Lower lobe of right lung (tissue), 2 donors: ENCODE measurements around the gene PDE11A. TPM values are rescaled to one million over a fixed set of nuclear protein-coding genes. Genes with fewer than 3 reads are reported as not detected.

ENCODE experiments used
- ATAC-seq, 2 donors: fragments of 200-7000 bp; cut with Tn5 transposase; one replicate each; pipeline ENCODE4 v1.9.1; 2020 to 2022; ENCODE audit warnings: mild to moderate bottlenecking in 2 of 2, moderate library complexity in 2 of 2
- DNase-seq: peaks from one replicate; pipeline ENCODE4 v3.0.0-alpha.2; 2020
- H3K27ac ChIP-seq: fragments of 200-600 bp; one replicate; pipeline ENCODE4 v1.8.0; 2022
- H3K27me3 ChIP-seq: fragments of 200-600 bp; one replicate; pipeline ENCODE4 v1.8.0; 2022; ENCODE audit warnings: low read depth
- H3K36me3 ChIP-seq: fragments of 200-600 bp; one replicate; pipeline ENCODE4 v1.8.0; 2022; ENCODE audit warnings: mild to moderate bottlenecking
- H3K4me1 ChIP-seq: fragments of 200-600 bp; one replicate; pipeline ENCODE4 v1.8.0; 2022
- H3K4me3 ChIP-seq: fragments of 200-600 bp; one replicate; pipeline ENCODE4 v1.8.0; 2022; ENCODE audit warnings: mild to moderate bottlenecking
- H3K9me3 ChIP-seq: fragments of 200-600 bp; one replicate; pipeline ENCODE4 v1.8.0; 2022
- intact Hi-C: fragments of 100-400 bp; cut with DNase I; formaldehyde crosslinking; loops from one replicate; pipeline ENCODE4 v1.11.0; 2022
- total RNA-seq: library from RNA; stranded (reverse); fragmentation: NEBNext Ultra II Directional; extraction: Animal tissue kit (Norgen Biotek cat#: 25700); gene quantifications from one replicate; pipeline ENCODE4 v1.2.1, GENCODE V29; 2021
- TF ChIP-seq, protein P1 (sequence below): fragments of 200-600 bp; IDR thresholded peaks from one replicate; pipeline ENCODE4 v1.8.0; 2022; ENCODE audit warnings: antibody characterized with exemption, mild to moderate bottlenecking
- donor health status: DM: no; HTN: yes; CAD: no; lungs with severe emphysema.

Gene PDE11A
- total RNA-seq, 1 donor from 2014 or later = 0.27 TPM

DNA sequence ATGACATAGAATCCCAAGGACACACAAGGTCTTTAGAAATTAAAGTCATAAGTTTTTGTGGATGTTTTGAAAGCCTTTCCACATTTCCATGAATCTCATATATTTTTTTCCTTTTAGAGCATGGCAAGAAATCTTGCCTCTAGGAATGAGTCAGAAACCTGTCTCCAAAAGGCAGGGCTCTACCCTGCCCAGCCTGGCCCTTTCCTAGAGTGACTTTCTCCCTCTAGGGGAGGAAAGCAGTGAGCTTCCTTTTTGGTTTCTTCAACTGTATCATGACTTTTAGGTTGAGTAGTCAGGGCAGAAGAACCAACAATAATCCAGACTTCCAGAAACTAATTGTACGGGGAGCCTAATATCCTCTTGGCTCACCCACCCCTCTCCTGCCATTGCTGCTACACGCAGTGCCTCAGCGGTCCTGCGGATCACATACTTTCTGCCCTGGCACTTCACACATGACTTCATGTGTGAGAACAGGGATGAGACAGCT is 379.8 kb downstream of the PDE11A start:
- intact Hi-C loops = no loop called here
- ATAC-seq (no peak), DNase-seq (no peak)
- TF ChIP-seq, protein P1, sequence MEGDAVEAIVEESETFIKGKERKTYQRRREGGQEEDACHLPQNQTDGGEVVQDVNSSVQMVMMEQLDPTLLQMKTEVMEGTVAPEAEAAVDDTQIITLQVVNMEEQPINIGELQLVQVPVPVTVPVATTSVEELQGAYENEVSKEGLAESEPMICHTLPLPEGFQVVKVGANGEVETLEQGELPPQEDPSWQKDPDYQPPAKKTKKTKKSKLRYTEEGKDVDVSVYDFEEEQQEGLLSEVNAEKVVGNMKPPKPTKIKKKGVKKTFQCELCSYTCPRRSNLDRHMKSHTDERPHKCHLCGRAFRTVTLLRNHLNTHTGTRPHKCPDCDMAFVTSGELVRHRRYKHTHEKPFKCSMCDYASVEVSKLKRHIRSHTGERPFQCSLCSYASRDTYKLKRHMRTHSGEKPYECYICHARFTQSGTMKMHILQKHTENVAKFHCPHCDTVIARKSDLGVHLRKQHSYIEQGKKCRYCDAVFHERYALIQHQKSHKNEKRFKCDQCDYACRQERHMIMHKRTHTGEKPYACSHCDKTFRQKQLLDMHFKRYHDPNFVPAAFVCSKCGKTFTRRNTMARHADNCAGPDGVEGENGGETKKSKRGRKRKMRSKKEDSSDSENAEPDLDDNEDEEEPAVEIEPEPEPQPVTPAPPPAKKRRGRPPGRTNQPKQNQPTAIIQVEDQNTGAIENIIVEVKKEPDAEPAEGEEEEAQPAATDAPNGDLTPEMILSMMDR = no peak
- H3K27me3 ChIP-seq = no peaks in the 10 kb centered on the region
- no peak overlapping the region for H3K4me3 ChIP-seq
- H3K36me3 ChIP-seq = no peaks in the 10 kb centered on the region
- no peaks in the 10 kb centered on the region for H3K9me3 ChIP-seq
- H3K4me1 ChIP-seq = no peaks in the 10 kb centered on the region
- H3K27ac ChIP-seq = no peak overlapping the region

DNA sequence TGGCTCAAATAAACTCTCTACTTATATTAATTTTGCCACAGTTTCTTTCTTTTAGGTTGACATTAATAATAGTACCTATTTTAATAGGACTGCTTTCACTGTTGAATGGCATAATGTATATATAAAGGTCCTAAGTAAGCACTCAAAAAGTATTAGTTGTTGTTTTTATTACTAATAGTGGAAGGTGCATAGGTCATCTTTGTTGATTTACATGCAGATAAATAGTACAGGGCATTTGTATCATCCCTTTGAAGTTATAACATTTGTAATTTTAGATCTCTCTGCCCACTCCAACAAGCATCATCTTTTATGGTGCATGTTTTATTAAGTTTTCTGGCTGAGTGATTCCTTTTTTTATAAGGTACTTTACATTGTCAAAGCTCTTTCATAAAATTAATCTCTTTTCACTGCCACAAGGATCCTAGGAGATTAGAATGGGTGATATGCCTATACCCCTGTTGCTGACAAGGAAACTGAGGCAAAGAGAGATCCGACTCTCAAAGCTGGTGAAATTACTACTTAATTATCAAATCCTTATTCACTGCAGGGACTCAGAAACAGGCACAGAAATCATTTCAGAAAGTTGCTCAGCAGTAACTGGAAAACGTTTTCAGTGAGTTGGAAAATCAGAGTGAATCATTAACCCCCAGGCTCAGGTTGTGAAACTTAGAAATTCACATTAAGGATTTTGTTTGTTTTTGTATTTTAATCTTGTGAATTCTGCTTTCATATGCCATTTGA is 380.4 kb downstream of the PDE11A start:
- no peaks in the 10 kb centered on the region for H3K27me3 ChIP-seq
- TF ChIP-seq, protein P1 = no peak
- no peaks in the 10 kb centered on the region for H3K4me1 ChIP-seq
- H3K36me3 ChIP-seq = no peaks in the 10 kb centered on the region
- H3K9me3 ChIP-seq = no peaks in the 10 kb centered on the region
- DNase-seq (no peak), ATAC-seq (no peak)
- intact Hi-C loops = no loop called here
- no peak overlapping the region for H3K27ac ChIP-seq
- no peak overlapping the region for H3K4me3 ChIP-seq

GRCh38 chr2:177691177-177691576 is 381.4 kb downstream of the PDE11A start:
- Histone ChIP-seq H3K4me1 (no peaks in the 10 kb centered on the region), H3K9me3 (no peaks in the 10 kb centered on the region), H3K27me3 (no peaks in the 10 kb centered on the region), H3K4me3 (no peak overlapping the region), H3K36me3 (no peaks in the 10 kb centered on the region), H3K27ac (no peak overlapping the region)
- ATAC-seq (no peak), DNase-seq (no peak)
- intact Hi-C loops = no loop called here
- TF ChIP-seq, protein P1 = no peak

GRCh38 chr2:177689623-177690022 is 383.0 kb downstream of the PDE11A start:
- no peak for DNase-seq
- intact Hi-C loops = no loop called here
- Histone ChIP-seq H3K4me1 (no peaks in the 10 kb centered on the region), H3K27me3 (no peaks in the 10 kb centered on the region), H3K36me3 (no peaks in the 10 kb centered on the region), H3K9me3 (no peaks in the 10 kb centered on the region), H3K4me3 (no peak overlapping the region), H3K27ac (no peak overlapping the region)
- no peak for ATAC-seq
- TF ChIP-seq, protein P1 = no peak

DNA sequence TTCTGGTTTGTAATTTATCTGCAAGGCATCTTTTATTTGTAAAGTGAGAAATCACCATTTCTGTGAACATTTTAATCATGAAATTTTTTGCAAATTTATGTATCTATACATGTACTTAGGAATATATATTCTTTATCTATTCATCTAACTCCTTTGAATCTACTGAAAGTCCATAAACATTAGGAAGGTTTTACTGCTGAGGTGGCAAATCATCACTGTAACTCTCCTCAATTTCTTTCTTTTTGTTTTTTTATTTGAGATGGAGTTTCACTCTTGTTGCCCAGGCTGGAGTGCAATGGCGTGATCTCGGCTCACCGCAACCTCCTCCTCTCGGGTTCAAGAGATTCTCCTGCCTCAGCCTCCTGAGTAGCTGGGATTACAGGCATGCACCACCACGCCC is 383.7 kb downstream of the PDE11A start:
- Histone ChIP-seq H3K4me1 (no peaks in the 10 kb centered on the region), H3K9me3 (no peaks in the 10 kb centered on the region), H3K27ac (no peak overlapping the region), H3K36me3 (no peaks in the 10 kb centered on the region), H3K4me3 (no peak overlapping the region), H3K27me3 (no peaks in the 10 kb centered on the region)
- ATAC-seq (no peak), DNase-seq (no peak)
- TF ChIP-seq, protein P1 = no peak
- intact Hi-C loops = no loop called here
